CD4-positive, alpha-beta memory T cell (primary cell): Measurements from ENCODE around the gene TCF7L2. TPM values are rescaled to one million over a fixed set of nuclear protein-coding genes. Genes with fewer than 3 reads are reported as not detected.

Source experiments
- CTCF ChIA-PET: fragments of 350-600 bp; sonication (Branson Sonifier 250); formaldehyde crosslinking; loops from one replicate; lab custom pipeline; 2021; ENCODE audit warnings: inconsistent platforms; ENCODE audit not compliant: partially characterized antibody; lab: Charles Lee
- POLR2A ChIA-PET: fragments of 350-600 bp; sonication (Branson Sonifier 250); formaldehyde crosslinking; loops from one replicate; lab custom pipeline; 2021; ENCODE audit not compliant: partially characterized antibody; lab: Charles Lee
- DNase-seq, 5 donors: peaks; one replicate each; pipeline versions ENCODE4 v3.0.0 to v3.0.0-alpha.2; 2020 to 2022; ENCODE audit warnings: mixed read lengths in 1 of 5
- H3K27ac ChIP-seq: one replicate; pipeline ENCODE4 v1.7.0; 2013; ENCODE audit warnings: low read depth, low read length
- H3K27me3 ChIP-seq: 2 replicates; pipeline ENCODE4 v1.7.0; 2013; ENCODE audit warnings: mild to moderate bottlenecking, low read length, moderate library complexity; ENCODE audit not compliant: insufficient read depth
- H3K36me3 ChIP-seq: 2 replicates; pipeline ENCODE4 v1.7.0; 2013; ENCODE audit warnings: mild to moderate bottlenecking, low read length, moderate library complexity; ENCODE audit not compliant: insufficient read depth
- H3K4me1 ChIP-seq: 2 replicates; pipeline ENCODE4 v1.7.0; 2013; ENCODE audit warnings: mild to moderate bottlenecking, low read length, moderate library complexity; ENCODE audit not compliant: insufficient read depth
- H3K4me3 ChIP-seq, 2 donors: one replicate each; pipeline ENCODE4 v1.7.0; 2013; ENCODE audit warnings: low read length in 2 of 2, mild to moderate bottlenecking in 1 of 2
- H3K9me3 ChIP-seq, 2 donors: one replicate each; pipeline ENCODE4 v1.7.0; 2013; ENCODE audit warnings: low read length in 2 of 2, control low read depth in 1 of 2; ENCODE audit not compliant: control insufficient read depth in 1 of 2
- H3K27ac Mint-ChIP-seq, 7 donors: one replicate each; pipeline ENCODE4 v1.8.0; 2020 to 2021; ENCODE audit warnings: mixed read lengths in 7 of 7, mild to moderate bottlenecking in 6 of 7, inconsistent platforms in 3 of 7, moderate library complexity in 3 of 7
- H3K27me3 Mint-ChIP-seq, 2 donors: one replicate each; pipeline ENCODE4 v1.8.0; 2020 to 2021; ENCODE audit warnings: mixed read lengths in 2 of 2
- H3K36me3 Mint-ChIP-seq, 2 donors: one replicate each; pipeline ENCODE4 v1.8.0; 2020 to 2021; ENCODE audit warnings: mixed read lengths in 2 of 2, inconsistent platforms in 1 of 2, mild to moderate bottlenecking in 1 of 2
- H3K4me1 Mint-ChIP-seq, 4 donors: one replicate each; pipeline ENCODE4 v1.8.0; 2020 to 2021; ENCODE audit warnings: mixed read lengths in 4 of 4, mild to moderate bottlenecking in 1 of 4
- H3K4me3 Mint-ChIP-seq, 8 donors: one replicate each; pipeline ENCODE4 v1.8.0; 2020 to 2021; ENCODE audit warnings: mixed read lengths in 8 of 8, mild to moderate bottlenecking in 7 of 8, moderate library complexity in 6 of 8, inconsistent platforms in 3 of 8
- H3K9me3 Mint-ChIP-seq, 8 donors: one replicate each; pipeline ENCODE4 v1.8.0; 2020 to 2021; ENCODE audit warnings: mixed read lengths in 8 of 8, mild to moderate bottlenecking in 5 of 8, inconsistent platforms in 3 of 8, moderate library complexity in 1 of 8
- intact Hi-C: fragments of 100-400 bp; cut with micrococcal nuclease; formaldehyde crosslinking; loops from one replicate; pipeline ENCODE4 v1.15.1; 2023
- polyA plus RNA-seq, 2 donors: library from polyadenylated mRNA; unstranded; fragments of 300-500 nt; fragmentation: Illumina TruSeq; gene quantifications; one replicate each; pipeline ENCODE4 v1.2.3, GENCODE V29; 2021
- total RNA-seq, 2 experiments: library from RNA; stranded (reverse); gene quantifications; one replicate each; pipeline ENCODE4 v1.2.3, GENCODE V29; 2021

Gene TCF7L2
- total and polyA plus RNA-seq, 4 experiments from 2014 or later: 0.16 to 3.2 (median 1.8) TPM

- no peak for DNase-seq
- Mint-ChIP-seq H3K27ac (peak overlapping the region in 1 of 7 donors; percentile 57), H3K4me3 (no peak overlapping the region), H3K4me1 (no peaks in the 10 kb centered on the region), H3K36me3 (no peaks in the 10 kb centered on the region), H3K27me3 (no peaks in the 10 kb centered on the region), H3K9me3 (no peaks in the 10 kb centered on the region)
- Histone ChIP-seq H3K27ac (no peak overlapping the region), H3K9me3 (no peaks in the 10 kb centered on the region), H3K4me1 (no peaks in the 10 kb centered on the region), H3K4me3 (no peak overlapping the region), H3K27me3 (no peaks in the 10 kb centered on the region), H3K36me3 (no peaks in the 10 kb centered on the region)
- CTCF ChIA-PET: no interaction called here
- intact Hi-C loops: no loop called here
- POLR2A ChIA-PET: no interaction called here
Measured at GRCh38 chr10:113177936-113178335, 227.9 kb downstream of the TCF7L2 start.

GRCh38 chr10:113178771-113179170, 228.7 kb downstream of the TCF7L2 start:
- H3K4me3 ChIP-seq: no peak overlapping the region
- H3K27ac ChIP-seq: no peak overlapping the region
- H3K36me3 ChIP-seq: no peaks in the 10 kb centered on the region
- Mint-ChIP-seq H3K9me3 (no peaks in the 10 kb centered on the region), H3K36me3 (no peaks in the 10 kb centered on the region), H3K4me1 (no peaks in the 10 kb centered on the region), H3K27me3 (no peaks in the 10 kb centered on the region), H3K27ac (no peak overlapping the region), H3K4me3 (no peak overlapping the region)
- H3K4me1 ChIP-seq: no peaks in the 10 kb centered on the region
- intact Hi-C loops: no loop called here
- no peaks in the 10 kb centered on the region for H3K27me3 ChIP-seq
- ChIA-PET POLR2A (no interaction called here), CTCF (no interaction called here)
- DNase-seq: no peak
- H3K9me3 ChIP-seq: no peaks in the 10 kb centered on the region

- no peaks in the 10 kb centered on the region for H3K4me1 Mint-ChIP-seq
- CTCF ChIA-PET: no interaction called here
- Histone ChIP-seq H3K27me3 (no peaks in the 10 kb centered on the region), H3K4me3 (no peak overlapping the region), H3K27ac (no peak overlapping the region), H3K36me3 (no peaks in the 10 kb centered on the region), H3K9me3 (no peaks in the 10 kb centered on the region), H3K4me1 (no peaks in the 10 kb centered on the region)
- no peak for DNase-seq
- no peak overlapping the region for H3K4me3 Mint-ChIP-seq
- POLR2A ChIA-PET: no interaction called here
- intact Hi-C loops: no loop called here
- H3K36me3 Mint-ChIP-seq: no peaks in the 10 kb centered on the region
- no peaks in the 10 kb centered on the region for H3K9me3 Mint-ChIP-seq
- H3K27me3 Mint-ChIP-seq: peaks cover 0 to 5% of the 10 kb centered on the region in 2 donors
- H3K27ac Mint-ChIP-seq: no peak overlapping the region
Measured at GRCh38 chr10:113179265-113179664, 229.2 kb downstream of the TCF7L2 start.

GRCh38 chr10:113179966-113180365, 229.9 kb downstream of the TCF7L2 start:
- no peaks in the 10 kb centered on the region for H3K9me3 ChIP-seq
- ChIA-PET CTCF (no interaction called here), POLR2A (no interaction called here)
- H3K4me3 ChIP-seq: no peak overlapping the region
- Mint-ChIP-seq H3K27ac (no peak overlapping the region), H3K36me3 (no peaks in the 10 kb centered on the region), H3K4me3 (no peak overlapping the region), H3K4me1 (no peaks in the 10 kb centered on the region), H3K9me3 (no peaks in the 10 kb centered on the region), H3K27me3 (peaks cover 0 to 5% of the 10 kb centered on the region in 2 donors)
- H3K4me1 ChIP-seq: no peaks in the 10 kb centered on the region
- intact Hi-C loops: no loop called here
- no peak for DNase-seq
- no peak overlapping the region for H3K27ac ChIP-seq
- no peaks in the 10 kb centered on the region for H3K36me3 ChIP-seq
- no peaks in the 10 kb centered on the region for H3K27me3 ChIP-seq

- no peaks in the 10 kb centered on the region for H3K36me3 Mint-ChIP-seq
- intact Hi-C loops: no loop called here
- Histone ChIP-seq H3K36me3 (no peaks in the 10 kb centered on the region), H3K4me3 (no peak overlapping the region), H3K27me3 (no peaks in the 10 kb centered on the region), H3K27ac (no peak overlapping the region), H3K9me3 (no peaks in the 10 kb centered on the region), H3K4me1 (no peaks in the 10 kb centered on the region)
- peaks cover 0 to 5% of the 10 kb centered on the region in 2 donors for H3K27me3 Mint-ChIP-seq
- no peak for DNase-seq
- ChIA-PET POLR2A (no interaction called here), CTCF (no interaction called here)
- H3K27ac Mint-ChIP-seq: no peak overlapping the region
- no peaks in the 10 kb centered on the region for H3K4me1 Mint-ChIP-seq
- no peaks in the 10 kb centered on the region for H3K9me3 Mint-ChIP-seq
- no peak overlapping the region for H3K4me3 Mint-ChIP-seq
Measured at GRCh38 chr10:113180401-113181154, 230.5 kb downstream of the TCF7L2 start.

DNA sequence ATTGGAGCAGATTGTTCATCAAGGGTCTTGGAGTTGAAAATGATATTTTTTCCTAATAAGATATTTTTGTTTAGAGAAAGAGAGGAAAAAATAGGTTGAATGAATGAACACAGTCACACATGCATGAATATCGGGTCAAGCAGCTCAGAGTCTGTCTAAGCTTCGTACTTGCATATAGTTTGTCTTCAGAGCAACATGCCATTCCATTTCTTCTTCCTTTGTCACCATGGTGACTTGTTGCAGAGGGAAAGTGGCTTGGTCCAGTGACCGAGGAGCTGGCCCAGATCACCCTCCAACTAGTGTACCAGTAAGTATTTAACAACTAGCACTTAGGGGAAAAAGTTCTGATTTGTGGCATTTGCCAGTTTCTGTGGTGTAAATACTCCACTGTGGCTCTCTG, 232.1 kb downstream of the TCF7L2 start:
- H3K4me3 Mint-ChIP-seq: no peak overlapping the region
- Histone ChIP-seq H3K36me3 (no peaks in the 10 kb centered on the region), H3K27ac (no peak overlapping the region), H3K9me3 (no peaks in the 10 kb centered on the region), H3K27me3 (no peaks in the 10 kb centered on the region), H3K4me1 (no peaks in the 10 kb centered on the region), H3K4me3 (no peak overlapping the region)
- no peak for DNase-seq
- peaks cover 0 to 3% (median 0%) of the 10 kb centered on the region in 8 donors for H3K9me3 Mint-ChIP-seq
- CTCF ChIA-PET: no interaction called here
- H3K27ac Mint-ChIP-seq: no peak overlapping the region
- POLR2A ChIA-PET: no interaction called here
- intact Hi-C loops: no loop called here
- peaks cover 0 to 5% of the 10 kb centered on the region in 2 donors for H3K27me3 Mint-ChIP-seq
- H3K36me3 Mint-ChIP-seq: no peaks in the 10 kb centered on the region
- H3K4me1 Mint-ChIP-seq: no peaks in the 10 kb centered on the region

DNA sequence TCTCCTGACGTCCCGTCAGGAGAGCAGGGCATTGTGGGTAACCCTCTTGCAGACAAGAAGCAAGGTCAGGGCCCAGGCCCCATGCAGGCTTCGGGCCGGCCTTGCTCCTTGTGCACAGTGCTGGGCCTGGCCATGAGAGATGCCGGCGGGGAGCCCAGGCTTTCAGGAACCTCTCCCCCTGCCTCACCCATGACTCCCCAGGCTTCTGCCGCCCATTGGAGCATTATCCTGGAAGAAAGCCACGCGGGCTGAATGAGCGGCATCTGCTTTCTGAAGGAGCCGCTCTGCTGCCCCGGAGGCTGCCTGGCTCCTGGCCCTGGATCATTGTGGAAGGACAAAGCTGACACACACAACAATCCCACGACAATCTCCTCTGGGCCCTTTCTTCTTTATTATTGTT, 233.5 kb downstream of the TCF7L2 start:
- Mint-ChIP-seq H3K4me1 (no peaks in the 10 kb centered on the region), H3K27me3 (peaks cover under 1 to 6% of the 10 kb centered on the region in 2 donors)
- intact Hi-C loops: no loop called here

More for the DNA sequence above, 233.5 kb downstream of the TCF7L2 start:
- CTCF ChIA-PET: no interaction called here
- Mint-ChIP-seq H3K4me3 (no peak overlapping the region), H3K9me3 (peaks cover 0 to 3% (median 0%) of the 10 kb centered on the region in 8 donors), H3K27ac (no peak overlapping the region), H3K36me3 (no peaks in the 10 kb centered on the region)
- H3K36me3 ChIP-seq: no peaks in the 10 kb centered on the region
- no peaks in the 10 kb centered on the region for H3K9me3 ChIP-seq
- H3K4me1 ChIP-seq: no peaks in the 10 kb centered on the region
- no peak overlapping the region for H3K27ac ChIP-seq
- no peaks in the 10 kb centered on the region for H3K27me3 ChIP-seq
- no peak overlapping the region for H3K4me3 ChIP-seq
- POLR2A ChIA-PET: no interaction called here
- no peak for DNase-seq
